Measurements from ENCODE around the gene OR5K2.

DNA sequence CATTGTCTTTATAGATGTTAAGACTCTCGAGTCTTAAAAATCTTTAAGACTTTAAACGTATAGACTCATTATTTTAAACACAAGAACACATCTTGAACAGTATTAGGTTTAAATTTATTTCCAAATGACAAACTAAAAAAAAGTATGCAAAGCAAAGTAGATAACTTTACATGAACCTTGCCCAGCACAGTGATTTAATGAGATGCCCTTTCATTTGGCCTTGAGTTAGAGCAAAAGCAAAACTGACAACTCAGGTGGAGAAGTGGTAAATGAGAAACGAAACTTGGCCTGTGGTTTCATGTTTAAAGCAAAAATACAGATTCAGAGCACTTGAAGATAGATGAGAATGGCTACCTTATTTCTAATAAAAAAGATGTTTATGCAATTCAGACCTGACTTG lies 42.9 kb downstream of the OR5K2 start:
- TF ChIP-seq, protein P1, sequence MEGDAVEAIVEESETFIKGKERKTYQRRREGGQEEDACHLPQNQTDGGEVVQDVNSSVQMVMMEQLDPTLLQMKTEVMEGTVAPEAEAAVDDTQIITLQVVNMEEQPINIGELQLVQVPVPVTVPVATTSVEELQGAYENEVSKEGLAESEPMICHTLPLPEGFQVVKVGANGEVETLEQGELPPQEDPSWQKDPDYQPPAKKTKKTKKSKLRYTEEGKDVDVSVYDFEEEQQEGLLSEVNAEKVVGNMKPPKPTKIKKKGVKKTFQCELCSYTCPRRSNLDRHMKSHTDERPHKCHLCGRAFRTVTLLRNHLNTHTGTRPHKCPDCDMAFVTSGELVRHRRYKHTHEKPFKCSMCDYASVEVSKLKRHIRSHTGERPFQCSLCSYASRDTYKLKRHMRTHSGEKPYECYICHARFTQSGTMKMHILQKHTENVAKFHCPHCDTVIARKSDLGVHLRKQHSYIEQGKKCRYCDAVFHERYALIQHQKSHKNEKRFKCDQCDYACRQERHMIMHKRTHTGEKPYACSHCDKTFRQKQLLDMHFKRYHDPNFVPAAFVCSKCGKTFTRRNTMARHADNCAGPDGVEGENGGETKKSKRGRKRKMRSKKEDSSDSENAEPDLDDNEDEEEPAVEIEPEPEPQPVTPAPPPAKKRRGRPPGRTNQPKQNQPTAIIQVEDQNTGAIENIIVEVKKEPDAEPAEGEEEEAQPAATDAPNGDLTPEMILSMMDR (IDR thresholded peaks at IDR 0.05) = no peak
- TF ChIP-seq POLR2A (IDR thresholded peaks at IDR 0.05) (no peak), EP300 (IDR thresholded peaks at IDR 0.05) (no peak)
